A549 (cell line): ENCODE measurements around the gene MAML2.

Source experiments
- BHLHE40 ChIP-seq: IDR thresholded peaks from 2 replicates; pipeline ENCODE4 v1.6.1; 2012; ENCODE audit warnings: low read depth, low read length, inconsistent platforms
- TF ChIP-seq, protein P1 (sequence below): fragments of >200 bp; sonication (Bioruptor Twin); formaldehyde crosslinking; IDR thresholded peaks from 3 replicates; pipeline ENCODE4 v1.6.1; 2016

DNA sequence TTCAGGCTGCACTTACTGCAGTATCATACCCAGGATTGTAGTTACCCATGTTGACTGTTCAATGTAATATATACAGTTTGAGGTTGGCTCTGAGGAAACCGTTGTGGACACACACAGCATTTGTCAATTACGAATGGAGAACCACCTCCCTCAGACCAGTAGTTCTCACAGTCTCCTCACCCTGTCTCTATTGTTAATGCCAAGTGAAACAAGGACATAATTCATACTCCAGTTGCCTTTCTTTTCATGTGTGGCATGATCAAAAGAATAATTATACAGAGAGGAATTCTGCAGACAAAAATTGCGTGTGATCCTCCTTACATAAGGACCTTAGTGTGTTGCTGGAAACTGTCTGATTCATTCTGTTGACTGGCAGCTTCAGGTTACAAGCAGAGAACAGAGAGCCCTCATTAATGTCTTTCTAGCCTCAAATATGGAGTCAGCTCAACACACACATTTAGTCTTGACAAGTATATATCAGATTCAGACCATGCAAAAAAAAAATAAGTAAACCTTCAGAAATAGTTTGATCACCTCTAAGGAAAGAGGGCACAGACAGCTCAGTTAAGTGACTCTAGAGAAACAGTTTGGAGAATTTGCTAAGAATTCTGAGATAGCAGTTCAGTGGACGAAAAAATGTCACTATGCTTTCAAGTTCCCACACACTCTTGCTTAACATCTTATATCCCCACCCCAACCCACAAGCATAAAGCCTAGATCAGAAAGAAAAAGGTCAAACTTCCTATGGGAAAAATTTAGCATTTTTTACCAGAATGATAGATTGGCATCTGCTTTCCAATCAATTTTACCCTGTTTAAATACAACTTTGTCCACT, 96.1 kb downstream of the MAML2 start:
- TF ChIP-seq, protein P1, sequence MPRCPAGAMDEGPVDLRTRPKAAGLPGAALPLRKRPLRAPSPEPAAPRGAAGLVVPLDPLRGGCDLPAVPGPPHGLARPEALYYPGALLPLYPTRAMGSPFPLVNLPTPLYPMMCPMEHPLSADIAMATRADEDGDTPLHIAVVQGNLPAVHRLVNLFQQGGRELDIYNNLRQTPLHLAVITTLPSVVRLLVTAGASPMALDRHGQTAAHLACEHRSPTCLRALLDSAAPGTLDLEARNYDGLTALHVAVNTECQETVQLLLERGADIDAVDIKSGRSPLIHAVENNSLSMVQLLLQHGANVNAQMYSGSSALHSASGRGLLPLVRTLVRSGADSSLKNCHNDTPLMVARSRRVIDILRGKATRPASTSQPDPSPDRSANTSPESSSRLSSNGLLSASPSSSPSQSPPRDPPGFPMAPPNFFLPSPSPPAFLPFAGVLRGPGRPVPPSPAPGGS = no peak
- no peak for TF ChIP-seq BHLHE40
